NCI-H2107 (cell line): ENCODE results near the gene GABRA5.
"Not testable (repeated sequence)": the region's sequence is repeated elsewhere in the genome, so short reads cannot be mapped to it uniquely, and the experiment has no call there.

Experiments
- DNase-seq: peaks from one replicate; lab custom pipeline; 2025; lab: John Stamatoyannopoulos, UW

GABRA5 gene

DNA sequence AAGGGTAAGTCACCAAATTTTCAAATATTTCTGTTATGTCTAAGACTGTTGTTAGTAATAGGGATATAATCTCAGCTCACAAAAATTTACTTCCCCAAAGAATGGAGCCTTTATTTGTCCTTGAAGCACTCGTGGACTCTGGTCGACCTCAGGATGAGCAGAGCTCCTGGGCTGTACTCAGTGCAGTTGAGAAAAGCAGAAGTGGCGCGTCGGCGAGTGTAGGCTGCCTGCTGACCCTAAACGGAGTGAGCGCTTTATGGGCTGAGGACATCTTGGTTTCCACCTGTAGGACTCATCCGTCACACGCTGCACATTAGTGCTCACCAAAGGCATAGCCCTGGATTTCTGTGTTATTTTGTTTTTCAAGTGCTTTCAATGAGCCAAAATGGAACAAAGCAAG is 11.0 kb downstream of the GABRA5 start:
- no peak for DNase-seq

DNA sequence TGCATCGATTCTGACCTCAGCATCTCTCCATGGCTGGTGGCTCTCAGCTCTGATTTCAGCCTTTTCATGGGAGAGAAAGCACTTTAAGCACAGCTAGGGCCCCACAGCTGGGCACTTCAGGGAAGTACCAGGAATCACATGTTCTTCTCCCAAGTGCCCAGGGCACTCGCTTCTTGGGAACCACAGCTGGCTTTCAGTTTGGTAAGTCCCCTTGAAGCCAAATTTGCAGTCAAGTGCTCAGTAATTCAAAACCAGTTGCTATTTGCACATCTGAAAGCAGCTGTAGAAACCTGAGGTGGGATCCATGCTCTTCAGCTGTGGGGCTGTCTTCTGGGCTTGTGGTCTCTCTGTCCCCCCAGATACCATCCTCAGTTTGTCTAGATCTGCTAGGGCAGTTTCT is 12.8 kb downstream of the GABRA5 start:
- DNase-seq, result no peak

DNA sequence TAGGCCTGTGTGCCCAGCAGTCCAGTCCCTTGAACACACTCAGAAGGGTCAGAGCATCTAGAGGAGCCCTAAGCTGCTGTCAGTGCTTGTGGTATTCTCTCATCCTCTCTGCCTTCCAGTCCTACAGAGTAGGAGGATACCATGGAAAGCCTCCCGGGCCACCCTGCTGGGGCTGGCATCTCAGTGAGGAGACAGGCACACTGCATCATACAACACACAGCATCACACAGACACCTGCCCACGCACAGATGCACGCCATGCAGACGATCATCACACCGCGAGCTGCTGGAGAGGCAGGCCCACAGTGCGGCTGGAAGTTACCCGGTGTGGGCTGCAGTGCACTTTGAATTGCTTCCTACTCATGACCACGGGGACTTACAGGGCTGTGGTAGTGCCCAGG is 15.2 kb downstream of the GABRA5 start:
- no peak for DNase-seq

DNA sequence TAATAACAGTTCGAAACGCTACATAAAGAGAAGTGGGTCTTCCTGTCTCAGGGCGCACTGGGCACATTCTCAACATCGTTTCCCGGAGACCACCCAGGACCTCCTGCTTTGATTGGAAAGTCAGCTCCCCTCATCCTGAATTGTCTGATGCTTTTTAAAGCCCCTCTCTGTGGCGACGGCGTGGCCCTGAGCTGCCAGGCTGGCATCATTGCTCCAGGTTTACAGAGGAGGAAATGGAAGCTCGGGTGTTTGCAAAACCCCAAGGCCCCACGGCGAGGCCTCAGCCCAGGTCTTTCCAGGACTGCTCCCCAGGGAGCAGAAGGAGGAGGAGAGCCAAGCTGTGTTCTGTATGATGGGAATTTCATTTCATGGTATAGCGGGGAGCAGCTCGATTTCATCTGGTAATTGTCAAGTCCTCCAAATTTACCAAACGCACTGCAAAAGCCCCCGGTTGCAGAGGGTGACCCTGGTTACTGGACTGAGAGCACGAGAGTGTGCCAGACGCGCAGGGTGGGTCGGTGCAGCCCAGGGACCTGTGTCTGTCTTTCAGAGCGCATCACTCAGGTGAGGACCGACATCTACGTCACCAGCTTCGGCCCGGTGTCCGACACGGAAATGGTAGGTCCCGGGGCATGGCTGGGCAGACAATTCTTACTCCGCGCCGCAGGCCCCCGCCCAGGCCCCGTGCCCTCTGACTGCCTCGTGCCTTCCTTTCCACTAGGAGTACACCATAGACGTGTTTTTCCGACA is 15.9 kb downstream of the GABRA5 start:
- no peak for DNase-seq

DNA sequence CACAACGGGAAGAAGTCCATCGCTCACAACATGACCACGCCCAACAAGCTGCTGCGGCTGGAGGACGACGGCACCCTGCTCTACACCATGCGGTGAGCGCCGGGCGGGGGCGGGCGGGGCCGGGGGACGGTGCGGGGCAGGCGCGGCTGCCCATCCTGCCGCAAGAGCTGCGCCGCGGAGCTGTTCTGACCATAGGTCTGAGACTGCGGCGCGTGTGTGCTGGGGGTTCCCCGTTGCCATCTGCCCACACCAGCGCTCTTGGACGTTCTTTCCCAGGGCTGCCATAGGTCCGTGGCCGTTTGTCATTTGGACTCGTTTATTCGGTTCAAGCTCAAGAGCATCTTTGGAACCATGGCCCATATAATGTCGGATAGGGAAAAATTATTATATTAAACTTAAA is 16.6 kb downstream of the GABRA5 start:
- no peak for DNase-seq

DNA sequence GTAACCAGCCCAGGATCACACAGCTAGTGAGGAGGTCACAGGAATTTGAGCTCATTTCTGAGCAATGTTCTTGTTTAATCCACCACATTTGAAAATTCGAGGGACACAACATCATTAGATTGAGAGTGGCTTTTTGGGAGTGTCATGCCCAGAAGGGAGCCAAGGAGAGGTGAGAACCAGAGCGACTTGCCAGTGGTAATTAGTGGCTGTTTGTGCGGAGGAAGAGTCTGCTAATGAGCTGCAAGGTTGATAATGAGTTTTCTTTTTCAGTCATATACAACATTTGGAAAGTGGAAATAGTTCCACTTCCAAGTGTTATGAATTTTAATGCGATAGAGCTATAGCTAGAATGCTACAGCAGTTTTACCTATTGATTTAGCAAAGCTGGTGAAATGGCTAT is 19.7 kb downstream of the GABRA5 start:
- no peak for DNase-seq

DNA sequence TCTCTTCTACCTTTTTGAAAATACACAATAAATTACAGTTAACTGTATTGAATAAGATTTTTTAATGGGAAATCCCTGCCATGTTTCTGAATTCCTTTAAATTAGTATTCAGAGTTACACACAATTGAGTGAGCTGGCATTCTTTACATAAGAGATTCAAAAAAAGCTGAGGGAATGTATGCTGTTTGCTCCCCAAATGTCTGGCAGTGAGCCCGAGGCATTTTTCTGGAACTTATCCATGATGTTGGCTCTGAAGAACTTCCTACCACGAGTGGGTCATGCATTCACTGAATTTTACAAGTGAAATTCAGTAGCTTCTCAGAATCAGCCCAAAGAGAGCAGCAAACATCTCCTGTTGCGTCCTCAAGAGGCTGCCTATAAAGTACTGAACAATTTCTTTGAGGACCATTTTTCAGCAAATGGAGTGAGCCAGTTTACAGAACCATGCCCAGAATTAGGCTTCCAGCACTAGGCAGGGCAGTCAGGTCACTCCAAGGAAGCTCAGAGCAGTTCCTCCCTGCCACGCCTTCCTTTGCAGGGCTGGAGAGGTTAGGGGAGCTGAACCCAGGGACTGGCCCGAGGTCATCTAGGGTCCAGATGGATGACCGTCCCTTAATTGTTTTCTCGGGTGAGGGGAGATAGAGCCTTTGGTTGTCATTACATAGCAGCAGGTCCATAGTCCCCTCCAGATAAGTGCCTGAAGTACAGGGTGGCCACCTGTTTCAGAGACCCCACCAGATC is 21.2 kb downstream of the GABRA5 start:
- no peak for DNase-seq

DNA sequence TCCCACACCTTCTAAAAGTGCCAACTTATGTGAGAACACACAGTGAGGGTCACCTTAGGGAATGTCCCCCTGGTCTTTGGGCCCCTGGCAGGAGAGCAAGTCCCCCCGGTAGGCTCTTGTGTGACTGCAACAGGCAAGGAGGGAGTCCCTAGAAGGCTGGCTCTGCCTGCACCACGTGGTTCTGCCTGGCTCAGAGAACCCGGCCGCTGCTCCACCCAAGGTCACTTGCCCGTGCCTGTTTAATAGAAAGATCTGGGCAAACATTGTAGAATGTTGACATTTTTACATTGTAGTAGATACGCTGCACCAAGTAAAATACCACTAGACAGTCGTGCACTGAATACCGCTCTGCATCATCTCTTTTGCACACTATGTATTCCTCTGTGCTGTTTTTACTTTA is 21.9 kb downstream of the GABRA5 start:
- no peak for DNase-seq

DNA sequence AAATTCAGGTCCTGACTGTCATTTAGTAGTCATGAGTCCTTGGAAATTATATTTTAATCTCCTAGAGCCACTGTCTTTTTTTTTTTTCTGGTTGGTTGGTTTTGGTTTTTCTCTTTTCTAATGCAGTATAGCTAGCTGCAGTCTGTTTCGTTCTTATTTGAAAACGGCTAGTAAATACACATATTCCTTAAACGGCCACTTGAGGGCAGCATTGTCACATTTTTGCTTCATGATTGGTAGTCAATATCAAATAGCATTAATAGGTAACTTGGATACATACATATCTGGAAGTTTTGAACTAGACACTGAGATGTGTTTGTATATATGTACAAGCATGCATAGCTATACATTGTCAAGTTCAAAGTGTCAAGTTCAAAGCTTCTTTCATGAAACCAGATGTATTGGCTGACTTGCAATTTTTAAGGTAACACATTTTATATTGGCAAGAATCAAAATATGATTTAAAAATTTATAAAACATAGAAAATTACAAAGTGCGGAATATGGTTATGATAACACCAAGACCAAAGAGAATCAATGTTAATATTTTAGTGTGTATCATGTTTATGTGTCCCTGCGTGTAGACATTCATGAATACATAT is 22.5 kb downstream of the GABRA5 start:
- DNase-seq, result peak; percentile 13

DNA sequence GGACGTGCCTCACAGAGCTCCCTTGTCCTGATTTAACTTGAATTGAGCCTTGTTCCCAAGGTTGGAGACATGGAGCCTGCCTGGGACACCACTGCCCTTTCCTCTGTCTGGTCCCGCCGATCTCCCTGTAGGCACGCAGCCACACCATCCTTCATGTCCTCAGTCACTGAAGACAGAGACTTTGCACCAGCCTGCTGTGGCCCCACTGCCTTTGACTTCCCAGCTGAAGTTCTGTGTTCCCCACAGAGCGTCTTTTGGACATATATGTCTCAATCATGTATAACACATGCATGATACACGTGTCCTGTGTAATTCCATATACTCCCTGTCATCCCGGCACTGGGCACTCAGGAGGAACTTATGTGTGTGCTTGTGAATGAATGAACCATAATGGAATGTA is 23.6 kb downstream of the GABRA5 start:
- no peak for DNase-seq

DNA sequence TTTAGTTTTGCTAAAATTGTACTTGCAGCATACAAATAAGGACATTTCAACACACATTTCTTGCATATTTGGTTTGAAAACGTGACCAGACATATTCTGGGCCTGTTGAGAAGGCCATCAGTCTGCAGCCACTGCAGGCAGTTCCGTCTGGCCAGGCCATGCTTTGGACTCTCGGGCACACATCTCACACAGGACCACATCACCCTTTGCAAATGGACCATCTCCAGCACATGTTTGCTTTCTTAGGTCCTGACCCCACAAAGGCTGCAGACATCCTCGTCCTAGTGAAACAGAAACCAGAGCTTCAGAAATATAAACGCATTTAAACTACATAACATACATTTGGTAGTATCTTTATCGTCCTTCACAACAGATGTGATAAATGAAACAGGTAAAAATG is 24.1 kb downstream of the GABRA5 start:
- DNase-seq, result no peak

DNA sequence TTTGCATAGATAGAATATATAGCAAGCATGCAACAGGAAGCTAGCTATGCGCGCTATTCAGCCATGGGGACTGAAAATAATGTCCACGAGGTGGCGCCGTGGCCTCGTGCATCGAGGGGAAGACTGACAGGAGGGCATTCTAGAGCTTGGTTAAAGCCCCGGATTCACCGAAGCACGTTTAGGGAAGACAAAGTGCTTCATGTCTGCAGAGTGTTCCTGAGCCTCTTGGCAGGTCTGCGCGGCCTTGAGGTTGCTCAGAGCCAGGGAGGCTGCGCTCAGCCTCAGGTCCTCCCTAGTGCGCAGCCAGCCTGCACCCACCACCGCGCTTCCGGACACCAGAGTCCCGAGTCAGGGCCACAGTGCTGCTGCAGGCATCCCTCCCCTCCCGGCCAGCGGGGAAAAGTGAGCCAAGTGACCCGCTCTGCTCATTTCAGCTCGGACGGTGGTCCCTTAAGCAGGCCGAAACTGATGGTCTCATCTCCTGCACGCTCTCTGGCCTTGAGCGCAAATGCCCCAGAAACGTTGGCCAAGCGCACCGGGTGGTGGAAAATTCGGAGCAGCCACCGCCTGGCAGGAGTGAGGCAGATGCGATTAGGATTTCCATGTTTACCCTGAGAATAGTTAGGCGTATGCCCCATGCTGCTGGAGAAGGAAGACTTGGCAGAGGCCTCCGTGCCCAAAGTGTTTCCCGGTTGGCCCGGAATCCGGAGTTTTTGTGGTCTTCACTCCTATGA is 24.8 kb downstream of the GABRA5 start:
- DNase-seq, result peak; percentile 46

DNA sequence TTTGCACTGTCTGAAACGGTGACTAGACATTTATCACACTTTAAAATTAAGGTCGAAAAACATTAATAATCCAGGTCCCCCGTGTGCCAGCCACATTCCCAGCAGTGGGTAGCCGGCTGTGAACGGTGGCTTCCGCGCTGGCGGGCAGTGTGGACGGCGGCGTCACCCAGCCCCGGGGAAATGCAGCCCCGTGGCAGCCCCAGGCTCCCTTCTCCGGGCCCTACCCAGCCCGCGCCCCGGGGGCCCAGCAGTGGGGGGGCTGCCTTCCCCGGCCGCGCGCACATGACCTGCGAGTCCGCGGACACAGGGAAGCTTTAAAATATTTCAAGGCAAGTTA is 25.3 kb downstream of the GABRA5 start:
- no peak for DNase-seq

DNA sequence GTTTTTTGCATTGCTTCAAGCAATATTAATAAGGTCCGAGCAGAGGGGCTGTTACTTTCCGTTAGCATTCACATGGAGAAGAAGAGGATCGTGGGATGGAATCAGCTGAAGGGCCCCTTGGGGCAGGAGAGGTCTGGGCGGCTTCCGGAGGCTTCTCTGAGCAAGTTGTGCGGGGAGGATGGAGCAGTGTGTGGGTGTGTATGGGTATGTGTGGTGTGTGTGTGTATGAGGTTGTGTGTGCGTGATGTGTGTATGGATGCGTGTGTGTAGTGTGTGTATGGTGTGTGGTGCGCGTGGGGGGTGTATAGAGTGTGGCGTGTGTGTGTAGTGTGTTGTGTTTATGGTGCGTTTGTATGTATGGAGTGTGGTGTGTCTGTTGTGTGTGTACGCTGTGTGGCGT is 25.8 kb downstream of the GABRA5 start:
- no peak for DNase-seq

DNA sequence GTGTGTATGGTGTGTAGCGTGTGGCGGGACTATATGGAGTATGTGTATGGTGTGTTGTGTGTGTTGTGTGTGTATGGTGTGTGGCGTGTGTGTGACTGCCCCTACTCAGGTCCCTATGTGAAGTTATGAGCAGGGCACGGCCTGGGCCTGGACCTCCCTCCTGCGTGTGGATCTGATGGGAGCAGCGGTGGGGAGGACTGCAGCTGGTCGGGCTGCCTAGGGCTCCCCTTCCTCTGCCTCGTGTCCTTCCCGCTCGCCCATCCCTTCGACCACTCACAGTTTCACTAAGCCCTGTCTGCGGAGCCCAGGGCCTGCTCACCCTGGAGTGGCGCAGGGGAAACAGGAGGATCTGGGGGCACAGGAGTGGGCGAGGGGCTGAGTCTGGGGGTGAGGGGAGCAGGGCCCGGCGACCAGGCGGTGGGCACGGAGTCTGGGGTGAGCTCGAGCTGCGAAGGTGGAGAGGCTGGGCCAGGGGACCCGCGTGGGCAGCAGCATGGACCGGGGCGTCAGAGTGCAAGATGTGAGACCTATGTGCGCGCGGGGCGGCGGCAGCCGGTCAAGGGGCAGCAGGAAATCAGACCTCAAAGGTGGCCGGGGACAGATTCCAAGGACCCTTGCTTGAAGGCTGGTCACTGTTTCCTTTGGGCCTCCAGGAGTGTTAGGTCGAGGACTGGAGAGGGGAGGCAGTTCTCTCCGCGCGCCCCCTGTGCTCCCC is 26.6 kb downstream of the GABRA5 start:
- no peak for DNase-seq

DNA sequence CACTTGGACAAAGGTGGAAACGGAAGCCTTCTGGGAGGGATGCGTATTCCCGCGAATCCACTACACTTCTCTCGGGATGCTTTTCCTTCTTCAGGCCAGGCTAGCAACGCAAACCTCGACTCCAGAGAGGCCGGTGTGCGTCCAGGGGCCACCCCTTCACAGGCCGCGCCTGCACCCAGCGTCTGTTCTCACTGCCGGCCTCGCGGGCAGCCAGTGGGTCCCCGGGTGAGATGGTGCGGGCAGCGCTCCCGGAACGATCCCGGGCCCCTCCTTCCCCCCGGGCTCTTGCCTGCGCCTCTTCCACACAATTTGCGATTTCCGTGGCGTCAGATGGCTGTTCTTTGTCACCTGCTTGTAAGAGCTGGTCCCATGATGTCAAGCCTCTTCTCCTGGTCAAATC is 27.3 kb downstream of the GABRA5 start:
- DNase-seq, result no peak

DNA sequence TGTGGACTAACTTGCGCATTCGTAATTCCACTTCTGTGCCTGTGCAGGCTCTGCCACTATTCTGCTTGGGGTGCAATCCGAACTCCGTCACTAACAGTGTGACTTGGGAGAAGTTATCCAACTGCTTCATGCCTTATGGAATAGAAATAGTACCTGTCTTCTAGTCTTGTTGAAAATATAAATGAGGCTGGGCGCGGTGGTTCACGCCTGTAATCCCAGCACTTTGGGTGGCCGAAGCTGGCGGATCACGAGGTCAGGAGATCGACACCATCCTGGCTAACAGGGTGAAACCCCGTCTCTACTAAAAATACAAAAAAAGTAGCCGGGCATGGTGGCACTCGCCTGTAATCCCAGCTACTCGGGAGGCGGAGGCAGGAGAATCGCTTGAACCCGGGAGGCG is 28.5 kb downstream of the GABRA5 start:
- DNase-seq, result not testable (repeated sequence)

DNA sequence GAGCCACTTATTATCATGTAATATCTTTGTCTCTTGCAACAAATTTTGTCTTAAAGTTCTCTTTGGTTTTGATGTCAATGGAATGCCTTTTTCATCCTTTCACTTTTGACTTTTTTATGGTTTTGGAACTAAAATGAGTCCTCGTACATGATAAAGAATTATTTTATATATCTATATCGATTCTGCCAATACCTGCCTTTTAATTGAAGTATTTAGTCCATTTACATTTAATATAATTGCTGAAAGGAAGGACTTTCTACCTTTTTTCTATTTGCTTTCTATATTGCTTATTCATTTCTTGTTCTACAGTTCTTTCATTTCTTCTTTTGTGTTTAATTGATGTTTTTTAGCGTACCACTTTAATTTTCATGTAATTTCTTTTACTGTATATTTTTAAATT is 32.8 kb downstream of the GABRA5 start:
- no peak for DNase-seq

DNA sequence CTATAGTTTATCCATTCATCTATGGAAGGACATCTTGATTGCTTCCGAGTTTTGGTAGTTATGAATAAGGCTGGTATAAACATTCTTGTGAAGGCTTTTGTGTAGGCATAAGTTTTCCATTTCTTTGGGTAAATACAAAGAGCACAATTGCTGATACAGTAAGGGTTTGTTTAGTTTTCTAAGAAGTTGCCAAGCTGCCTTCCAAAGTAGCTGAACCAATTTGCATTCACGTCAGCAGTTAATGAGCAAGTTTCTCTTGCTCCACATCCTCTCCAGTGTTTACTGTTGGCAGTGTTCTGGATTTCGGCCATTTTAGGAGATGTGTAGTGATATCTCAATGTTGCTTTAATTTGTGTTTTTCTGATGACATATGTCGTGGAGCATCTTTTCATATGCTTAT is 34.2 kb downstream of the GABRA5 start:
- DNase-seq, result no peak

DNA sequence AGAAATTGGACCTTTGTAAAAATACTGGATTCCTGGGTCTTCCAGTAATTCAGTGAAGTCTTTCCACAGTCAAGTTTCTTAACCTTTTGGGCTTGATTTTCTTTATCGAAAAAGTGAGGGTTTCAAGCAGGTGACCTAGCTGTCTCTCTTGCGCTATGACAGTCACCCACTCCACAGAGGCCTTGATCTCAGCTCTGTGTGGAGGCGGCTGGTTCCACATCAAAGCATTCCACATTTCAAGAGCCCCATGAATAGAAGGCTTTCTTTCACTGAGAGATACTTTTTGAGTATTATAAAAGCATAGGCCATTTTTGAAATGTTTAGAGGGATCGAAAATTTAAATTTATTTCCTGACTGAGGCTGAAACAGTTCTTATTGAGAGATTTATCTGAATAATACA is 43.9 kb downstream of the GABRA5 start:
- no peak for DNase-seq

DNA sequence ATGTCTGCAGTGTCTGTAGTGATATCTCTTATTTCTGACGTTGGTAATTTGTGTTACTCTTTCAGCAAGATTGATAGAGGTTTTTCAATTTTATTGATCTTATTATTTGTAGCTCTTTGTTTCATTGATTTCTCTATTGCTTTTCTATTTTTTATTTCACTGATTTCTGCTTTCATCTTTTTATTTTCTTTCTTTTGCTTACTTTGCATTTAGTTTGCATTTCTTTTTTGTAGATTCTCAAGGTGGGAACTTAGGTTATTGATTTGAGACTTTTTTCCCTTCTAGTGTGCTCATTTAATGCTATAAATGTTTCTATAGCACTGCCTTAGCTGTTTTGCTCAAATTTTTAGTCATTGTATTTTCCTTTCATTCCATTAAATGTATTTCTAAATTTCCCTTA is 54.6 kb downstream of the GABRA5 start:
- no peak for DNase-seq

DNA sequence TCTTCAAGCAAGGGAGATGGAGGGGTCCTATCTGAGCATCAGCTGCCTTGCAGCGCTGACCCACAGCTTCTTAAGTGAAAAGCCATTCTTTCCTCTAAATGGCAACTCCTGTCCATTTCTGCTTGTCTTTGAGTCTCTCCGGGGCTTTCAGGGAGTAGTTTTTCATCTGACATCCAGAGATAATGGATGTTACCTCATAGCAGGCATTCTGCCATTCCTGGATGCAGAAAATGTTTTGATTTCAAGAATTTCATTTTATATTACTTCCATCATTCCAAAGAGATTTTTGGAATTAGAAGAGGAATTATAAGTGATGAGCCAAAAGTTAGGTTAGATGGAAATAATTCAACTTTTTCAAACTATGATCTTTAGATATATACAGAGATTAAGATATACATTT is 59.2 kb downstream of the GABRA5 start:
- DNase-seq, result no peak
